ENCODE measurements around the gene HNF1A.

HNF1A gene

DNA sequence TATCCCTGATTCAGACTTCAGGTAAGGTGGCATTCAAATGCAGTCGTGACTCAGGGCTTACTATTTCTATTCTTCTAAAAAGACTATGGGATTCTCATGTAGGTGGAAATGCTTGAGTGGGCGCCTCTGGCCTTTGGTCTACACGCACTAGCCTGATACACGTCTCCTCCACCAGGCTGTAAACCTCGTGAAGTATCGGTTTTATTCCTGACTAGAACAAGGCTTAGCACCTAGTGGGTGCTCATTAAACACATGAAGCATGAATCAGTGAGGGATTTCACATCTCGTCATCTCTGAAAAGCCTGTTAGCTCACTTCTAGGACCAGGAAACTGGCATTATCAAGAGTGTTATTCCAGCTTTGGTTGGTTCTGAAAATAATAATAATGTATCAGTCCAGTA is 17.7 kb upstream of the HNF1A start:
- DNase-seq: no peak

GRCh38 chr12:120961604-120962531 is 16.5 kb upstream of the HNF1A start:
- DNase-seq: no peak

DNA sequence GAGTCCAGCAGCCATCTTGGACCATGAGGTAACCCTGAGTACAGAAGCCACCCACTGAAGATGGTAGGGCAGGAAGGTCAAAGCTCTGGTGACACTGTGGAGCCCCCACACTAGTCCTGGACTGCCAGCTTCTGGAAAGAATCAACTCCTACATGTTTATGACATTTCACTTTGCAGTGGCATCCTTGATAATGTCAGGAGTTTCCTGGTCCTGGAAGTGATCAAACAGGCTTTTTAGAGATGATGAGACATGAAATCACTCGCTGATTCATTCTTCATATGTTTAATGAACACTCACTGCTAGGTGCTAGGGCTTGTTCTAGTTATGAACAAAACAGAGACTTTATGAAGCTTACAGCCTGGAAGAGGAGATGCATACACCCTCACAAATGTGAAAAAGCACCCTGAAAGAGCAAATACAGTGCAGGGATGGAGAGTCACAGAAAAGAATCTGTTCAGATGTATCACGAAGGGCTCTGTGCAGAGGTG is 15.8 kb upstream of the HNF1A start:
- DNase-seq: no peak

GRCh38 chr12:120964298-120964697 is 14.0 kb upstream of the HNF1A start:
- no peak for DNase-seq

DNA sequence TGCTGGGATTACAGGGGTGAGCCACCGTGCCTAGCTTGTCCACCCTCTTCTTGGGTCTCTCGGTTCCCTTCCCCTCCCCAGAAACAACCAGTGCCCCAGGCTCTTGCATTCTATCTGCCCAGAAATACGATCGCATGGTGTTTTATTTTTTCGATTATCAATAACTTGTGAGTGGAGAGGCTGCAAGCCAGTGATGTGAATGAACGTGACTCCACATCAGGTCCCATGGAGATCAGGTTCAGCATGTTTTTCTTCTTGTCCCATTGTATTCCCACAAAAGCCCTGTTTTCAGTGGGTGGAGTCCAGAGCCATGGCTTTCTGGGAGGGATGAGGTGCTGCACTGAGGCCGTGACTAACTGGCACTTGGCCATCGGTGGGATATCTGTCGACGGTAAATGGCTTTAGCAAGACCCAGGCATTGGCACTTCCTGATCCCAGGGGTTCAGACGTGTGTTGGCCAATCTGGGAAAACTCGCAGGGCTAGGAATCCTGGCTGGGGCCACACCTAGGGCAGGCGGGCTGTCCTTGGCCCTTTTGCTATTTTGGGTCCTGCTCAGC is 12.7 kb upstream of the HNF1A start:
- DNase-seq: no peak

GRCh38 chr12:120970310-120970709 is 8.0 kb upstream of the HNF1A start:
- DNase-seq: no peak

- DNase-seq: no peak
Measured at GRCh38 chr12:120971299-120972180, 6.8 kb upstream of the HNF1A start.

DNA sequence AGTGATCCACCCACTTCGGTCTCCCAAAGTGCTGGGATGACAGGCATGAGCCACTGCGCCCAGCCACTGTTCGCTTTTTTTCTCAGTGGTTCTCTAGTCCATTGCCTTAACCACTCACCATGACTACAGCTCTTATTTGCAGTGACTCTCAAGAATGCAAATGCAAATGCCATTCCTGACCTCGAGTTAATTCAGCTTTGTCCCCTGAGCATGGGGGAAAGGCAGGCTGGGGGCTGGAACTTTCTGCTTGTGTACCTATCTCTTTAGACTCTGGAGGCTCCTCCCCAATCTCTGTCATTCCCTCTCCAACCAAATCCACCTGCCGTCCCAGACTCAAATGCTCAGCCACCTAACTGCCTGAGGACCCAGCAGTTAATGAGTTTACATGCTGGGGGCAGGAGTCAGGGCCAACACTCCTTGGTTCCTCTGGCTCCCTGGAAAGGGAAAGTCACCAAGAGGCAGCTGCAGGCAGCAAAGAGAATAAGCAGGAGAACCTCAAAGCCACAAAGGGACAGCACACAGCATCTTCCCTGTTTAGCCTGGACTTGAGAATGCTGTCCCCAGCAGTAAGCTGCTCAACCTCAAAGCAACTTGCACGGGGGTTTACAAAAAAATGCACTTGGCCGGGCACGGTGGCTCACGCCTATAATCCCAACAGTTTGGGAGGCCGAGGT is 5.3 kb upstream of the HNF1A start:
- no peak for DNase-seq

GRCh38 chr12:120977531-120978295 is 630 bp upstream of the HNF1A start:
- DNase-seq: no peak

- no peak for DNase-seq
Measured at GRCh38 chr12:120979220-120979861, 998 bp downstream of the HNF1A start.

GRCh38 chr12:120979862-120980696 is 1.7 kb downstream of the HNF1A start:
- no peak for DNase-seq

- DNase-seq: no peak
Measured at GRCh38 chr12:120980800-120981368, 2.5 kb downstream of the HNF1A start.

DNA sequence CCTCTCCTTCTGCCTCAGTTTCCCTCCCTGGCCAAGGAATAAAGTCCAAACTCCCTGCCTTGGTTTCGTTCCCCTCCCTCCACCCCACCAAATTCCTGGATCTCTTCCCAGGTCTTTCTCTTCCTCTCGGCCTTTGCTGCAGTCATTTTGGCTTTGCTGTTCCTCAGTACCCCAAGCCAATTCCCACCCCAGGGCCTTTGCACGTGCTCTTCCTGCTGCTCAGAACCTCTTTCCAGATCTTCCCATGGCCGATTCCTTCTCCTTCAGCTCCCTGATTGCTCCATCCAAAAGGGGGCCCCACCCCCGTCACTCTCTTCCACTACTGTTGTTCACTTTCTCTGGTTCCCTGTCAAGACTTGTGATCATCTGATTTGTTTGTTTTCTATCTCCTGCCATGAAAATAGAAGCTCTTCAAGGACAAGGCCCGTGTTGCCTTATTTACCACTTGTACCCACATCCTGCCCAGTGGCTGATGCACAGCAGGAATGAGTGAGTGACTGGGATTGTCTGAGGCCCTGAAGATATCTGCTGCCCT is 3.1 kb downstream of the HNF1A start:
- DNase-seq: no peak

- no peak for DNase-seq
Measured at GRCh38 chr12:120982659-120983058, 4.3 kb downstream of the HNF1A start.

DNA sequence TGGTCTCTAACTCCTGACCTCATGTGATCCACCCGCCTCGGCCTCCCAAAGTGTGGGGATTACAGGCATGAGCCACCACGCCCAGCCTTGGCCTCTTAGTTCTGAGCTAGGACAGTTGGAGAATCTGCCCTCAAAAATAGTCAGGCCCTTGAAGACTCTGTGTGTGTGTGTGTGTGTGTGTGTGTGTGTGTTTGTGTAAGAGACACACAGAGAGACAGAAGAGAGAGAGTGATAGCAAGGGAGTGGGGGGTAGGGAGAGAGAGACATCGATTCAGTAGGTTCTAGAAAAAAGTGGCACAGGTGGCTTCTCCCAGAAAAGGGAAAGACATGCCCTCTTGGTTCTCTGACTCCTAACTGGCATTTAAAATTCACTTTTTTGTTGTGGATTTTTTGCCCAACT is 5.4 kb downstream of the HNF1A start:
- no peak for DNase-seq

DNA sequence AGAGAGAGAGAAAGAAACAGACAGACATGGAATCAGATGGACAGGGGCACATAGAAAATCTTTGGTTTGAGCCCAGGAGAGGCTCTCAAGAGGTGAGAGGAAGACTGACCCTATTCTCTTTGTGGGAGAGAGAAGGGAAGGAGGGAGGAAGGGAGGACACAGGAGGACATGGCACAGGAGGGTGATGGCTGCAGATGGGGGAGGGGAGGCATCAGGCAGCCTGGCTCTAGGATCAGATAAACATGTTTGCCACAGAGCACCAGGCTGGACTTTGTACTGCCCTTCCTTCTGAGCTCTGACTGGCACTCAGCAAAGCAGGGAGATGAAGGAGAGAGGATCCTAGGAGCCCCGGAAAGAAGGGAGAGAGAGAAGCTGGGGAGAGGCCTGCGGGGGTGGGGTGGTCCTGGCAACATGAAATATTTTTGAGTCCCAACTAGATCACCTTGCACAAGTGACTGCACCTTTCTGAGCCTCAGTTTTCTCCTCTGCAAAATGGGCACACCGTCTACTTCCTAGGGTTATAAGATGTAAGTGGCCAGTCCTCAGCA is 6.1 kb downstream of the HNF1A start:
- no peak for DNase-seq

DNA sequence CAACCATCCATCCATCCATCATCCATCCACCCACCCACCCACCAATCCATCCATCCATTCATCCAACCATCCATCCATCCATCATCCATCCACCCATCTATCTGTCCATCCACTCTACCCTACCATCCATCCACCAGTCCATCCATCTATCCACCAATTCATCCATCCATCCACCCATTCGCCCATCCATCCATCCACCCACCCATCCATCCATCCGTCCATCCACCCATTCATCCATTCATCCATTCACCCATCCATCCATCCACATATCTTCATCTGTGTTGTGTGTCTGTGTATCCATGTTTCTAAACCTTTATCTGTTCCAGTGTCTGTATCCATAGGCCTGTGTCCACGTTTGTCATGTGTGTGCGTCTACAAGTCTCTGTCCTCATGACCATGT is 9.9 kb downstream of the HNF1A start:
- DNase-seq: no peak

DNA sequence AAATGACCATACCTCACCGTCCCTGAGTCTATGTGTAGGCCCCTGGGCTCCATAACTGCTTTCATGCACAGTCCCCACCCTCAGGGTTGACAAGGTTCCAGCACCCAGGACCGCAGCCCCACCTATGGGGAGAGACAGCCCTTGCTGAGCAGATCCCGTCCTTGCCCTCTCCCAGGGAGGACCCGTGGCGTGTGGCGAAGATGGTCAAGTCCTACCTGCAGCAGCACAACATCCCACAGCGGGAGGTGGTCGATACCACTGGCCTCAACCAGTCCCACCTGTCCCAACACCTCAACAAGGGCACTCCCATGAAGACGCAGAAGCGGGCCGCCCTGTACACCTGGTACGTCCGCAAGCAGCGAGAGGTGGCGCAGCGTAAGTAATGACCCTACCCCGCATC is 10.3 kb downstream of the HNF1A start:
- DNase-seq: no peak

DNA sequence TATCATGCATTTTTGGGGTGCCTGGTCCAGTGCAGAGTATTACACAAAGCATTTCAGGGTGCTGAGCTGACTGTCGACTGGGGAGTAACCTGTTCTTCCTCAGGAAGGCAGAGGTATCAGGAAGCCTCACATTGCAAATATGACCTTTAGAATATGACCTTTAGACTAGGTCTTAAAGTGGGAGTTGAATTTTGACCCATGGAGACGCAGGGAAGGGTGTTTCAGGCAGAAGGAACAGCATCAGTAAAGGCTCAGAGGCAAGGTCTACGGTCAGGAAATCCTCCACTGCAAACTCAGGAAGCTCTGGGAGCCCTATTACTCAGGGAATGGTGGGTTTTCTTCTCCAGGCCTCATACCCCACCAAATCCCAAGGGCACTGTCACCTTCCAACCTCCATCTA is 11.3 kb downstream of the HNF1A start:
- DNase-seq: no peak
